ENCODE results near the gene MCTP2. TPM values are rescaled to one million over a fixed set of nuclear protein-coding genes. Genes with fewer than 3 reads are reported as not detected.

MCTP2 gene
- total and polyA plus RNA-seq, 2 of the 13 experiments (the other 11 are each of a cell fraction or from before 2014, with no cell fraction given) = 5.1 to 8.6 TPM

DNA sequence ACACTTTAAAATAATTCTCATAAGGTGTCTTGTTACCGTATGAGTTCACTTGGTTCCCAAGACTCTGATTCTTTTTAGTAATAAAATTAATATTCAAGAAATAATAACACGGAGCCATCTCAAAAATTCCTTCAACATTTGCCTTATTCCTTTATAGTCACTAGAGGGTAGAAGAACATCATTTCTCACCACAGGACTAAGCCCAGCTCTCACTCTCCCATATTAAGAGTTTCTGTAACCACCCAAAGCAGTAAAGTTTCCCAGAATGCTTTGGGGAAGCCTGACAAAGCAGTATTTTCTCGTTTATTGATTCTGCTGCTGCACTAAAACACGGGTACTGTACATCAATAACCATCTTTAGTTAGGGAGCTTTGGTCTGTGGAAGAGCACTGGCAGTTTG is 114.9 kb downstream of the MCTP2 start:
- in situ Hi-C loops (cut with HindIII; ENCODE audit: extremely low pct_ligation_motif_present, low pct_unique_long_range_greater_than_20kb) (no loop called here), intact Hi-C loops (cut with micrococcal nuclease; ENCODE audit: unreplicated experiment) (loop anchor here (2.0 kb wide), 1 partner anchor 47 kb away; no protein-coding TSS in a partner anchor)
- Histone ChIP-seq H3K4me3 (replicated peaks in 1 of 3; ENCODE audit: insufficient read depth in 1 of 3, low read depth in 2 of 3, low read length in 3 of 3) (no peak overlapping the region), H3K36me3 (replicated peaks in 1 of 2; ENCODE audit: control insufficient read depth in 1 of 2, insufficient read depth in 2 of 2, low read length in 2 of 2) (no peaks in the 10 kb centered on the region), H3K4me1 (ENCODE audit: insufficient read depth, low read length) (no peaks in the 10 kb centered on the region), H3K27ac (ENCODE audit: extremely low read length, insufficient read depth, low read length) (no peak overlapping the region), H3K9me3 (ENCODE audit: low read length) (no peaks in the 10 kb centered on the region), H3K9ac (ENCODE audit: insufficient read depth, low read depth, low read length) (no peak overlapping the region), H2AFZ (ENCODE audit: low read length) (no peak overlapping the region), H3K4me2 (ENCODE audit: low read depth, low read length) (no peak overlapping the region), H3K79me2 (ENCODE audit: insufficient read depth, low read length) (no peaks in the 10 kb centered on the region), H3K27me3 (ENCODE audit: control insufficient read depth in 1 of 2, insufficient read depth in 2 of 2, low read length in 2 of 2) (no peaks in the 10 kb centered on the region), H4K20me1 (ENCODE audit: insufficient read depth, low read length) (no peaks in the 10 kb centered on the region)
- POLR2A ChIA-PET = no interaction called here
- no peak for DNase-seq (ENCODE audit: low spot score)
- WGBS (ENCODE audit: low lambda C conversion rate) = 42% methylated on average over 4 of the region's 4 CpGs
- no peak for FAIRE-seq
- CTCF ChIA-PET (ENCODE audit: low intra/inter-chr PET ratio, low total read pairs) = no interaction called here
- no TSS peak for BruUV-seq (replicated peaks)
- no peak for ATAC-seq
- no peak for TF ChIP-seq ZNF562 (CRISPR knock-in tag; IDR thresholded peaks at IDR 0.05; ENCODE audit: borderline replicate concordance)
- TF ChIP-seq RFX5 (IDR thresholded peaks at IDR 0.05; ENCODE audit: low read depth, low read length) = no peak
- TF ChIP-seq, protein P1, sequence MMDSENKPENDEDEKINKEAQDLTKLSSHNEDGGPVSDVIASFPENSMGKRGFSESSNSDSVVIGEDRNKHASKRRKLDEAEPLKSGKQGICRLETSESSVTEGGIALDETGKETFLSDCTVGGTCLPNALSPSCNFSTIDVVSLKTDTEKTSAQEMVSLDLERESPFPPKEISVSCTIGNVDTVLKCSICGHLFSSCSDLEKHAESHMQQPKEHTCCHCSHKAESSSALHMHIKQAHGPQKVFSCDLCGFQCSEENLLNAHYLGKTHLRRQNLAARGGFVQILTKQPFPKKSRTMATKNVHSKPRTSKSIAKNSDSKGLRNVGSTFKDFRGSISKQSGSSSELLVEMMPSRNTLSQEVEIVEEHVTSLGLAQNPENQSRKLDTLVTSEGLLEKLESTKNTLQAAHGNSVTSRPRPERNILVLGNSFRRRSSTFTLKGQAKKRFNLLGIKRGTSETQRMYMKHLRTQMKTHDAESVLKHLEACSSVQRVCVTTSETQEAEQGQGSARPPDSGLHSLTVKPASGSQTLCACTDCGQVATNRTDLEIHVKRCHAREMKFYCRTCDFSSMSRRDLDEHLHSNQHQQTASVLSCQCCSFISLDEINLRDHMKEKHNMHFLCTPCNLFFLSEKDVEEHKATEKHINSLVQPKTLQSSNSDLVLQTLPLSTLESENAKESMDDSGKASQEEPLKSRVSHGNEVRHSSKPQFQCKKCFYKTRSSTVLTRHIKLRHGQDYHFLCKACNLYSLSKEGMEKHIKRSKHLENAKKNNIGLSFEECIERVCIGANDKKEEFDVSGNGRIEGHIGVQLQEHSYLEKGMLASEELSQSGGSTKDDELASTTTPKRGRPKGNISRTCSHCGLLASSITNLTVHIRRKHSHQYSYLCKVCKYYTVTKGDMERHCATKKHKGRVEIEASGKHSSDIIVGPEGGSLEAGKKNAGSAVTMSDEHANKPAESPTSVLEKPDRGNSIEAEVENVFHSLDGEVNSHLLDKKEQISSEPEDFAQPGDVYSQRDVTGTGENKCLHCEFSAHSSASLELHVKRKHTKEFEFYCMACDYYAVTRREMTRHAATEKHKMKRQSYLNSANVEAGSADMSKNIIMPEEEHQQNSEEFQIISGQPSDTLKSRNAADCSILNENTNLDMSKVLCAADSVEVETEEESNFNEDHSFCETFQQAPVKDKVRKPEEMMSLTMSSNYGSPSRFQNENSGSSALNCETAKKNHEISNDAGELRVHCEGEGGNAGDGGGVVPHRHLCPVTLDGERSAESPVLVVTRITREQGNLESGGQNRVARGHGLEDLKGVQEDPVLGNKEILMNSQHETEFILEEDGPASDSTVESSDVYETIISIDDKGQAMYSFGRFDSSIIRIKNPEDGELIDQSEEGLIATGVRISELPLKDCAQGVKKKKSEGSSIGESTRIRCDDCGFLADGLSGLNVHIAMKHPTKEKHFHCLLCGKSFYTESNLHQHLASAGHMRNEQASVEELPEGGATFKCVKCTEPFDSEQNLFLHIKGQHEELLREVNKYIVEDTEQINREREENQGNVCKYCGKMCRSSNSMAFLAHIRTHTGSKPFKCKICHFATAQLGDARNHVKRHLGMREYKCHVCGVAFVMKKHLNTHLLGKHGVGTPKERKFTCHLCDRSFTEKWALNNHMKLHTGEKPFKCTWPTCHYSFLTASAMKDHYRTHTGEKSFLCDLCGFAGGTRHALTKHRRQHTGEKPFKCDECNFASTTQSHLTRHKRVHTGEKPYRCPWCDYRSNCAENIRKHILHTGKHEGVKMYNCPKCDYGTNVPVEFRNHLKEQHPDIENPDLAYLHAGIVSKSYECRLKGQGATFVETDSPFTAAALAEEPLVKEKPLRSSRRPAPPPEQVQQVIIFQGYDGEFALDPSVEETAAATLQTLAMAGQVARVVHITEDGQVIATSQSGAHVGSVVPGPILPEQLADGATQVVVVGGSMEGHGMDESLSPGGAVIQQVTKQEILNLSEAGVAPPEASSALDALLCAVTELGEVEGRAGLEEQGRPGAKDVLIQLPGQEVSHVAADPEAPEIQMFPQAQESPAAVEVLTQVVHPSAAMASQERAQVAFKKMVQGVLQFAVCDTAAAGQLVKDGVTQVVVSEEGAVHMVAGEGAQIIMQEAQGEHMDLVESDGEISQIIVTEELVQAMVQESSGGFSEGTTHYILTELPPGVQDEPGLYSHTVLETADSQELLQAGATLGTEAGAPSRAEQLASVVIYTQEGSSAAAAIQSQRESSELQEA (CRISPR knock-in tag; IDR thresholded peaks at IDR 0.05; ENCODE audit: not compliant biosample characterization) = no peak
- TF ChIP-seq KLF16 (CRISPR knock-in tag; IDR thresholded peaks at IDR 0.05) = no peak
- TF ChIP-seq CHD2 (IDR thresholded peaks at IDR 0.05; ENCODE audit: low read depth, low read length) = no peak
- TF ChIP-seq, protein P2, sequence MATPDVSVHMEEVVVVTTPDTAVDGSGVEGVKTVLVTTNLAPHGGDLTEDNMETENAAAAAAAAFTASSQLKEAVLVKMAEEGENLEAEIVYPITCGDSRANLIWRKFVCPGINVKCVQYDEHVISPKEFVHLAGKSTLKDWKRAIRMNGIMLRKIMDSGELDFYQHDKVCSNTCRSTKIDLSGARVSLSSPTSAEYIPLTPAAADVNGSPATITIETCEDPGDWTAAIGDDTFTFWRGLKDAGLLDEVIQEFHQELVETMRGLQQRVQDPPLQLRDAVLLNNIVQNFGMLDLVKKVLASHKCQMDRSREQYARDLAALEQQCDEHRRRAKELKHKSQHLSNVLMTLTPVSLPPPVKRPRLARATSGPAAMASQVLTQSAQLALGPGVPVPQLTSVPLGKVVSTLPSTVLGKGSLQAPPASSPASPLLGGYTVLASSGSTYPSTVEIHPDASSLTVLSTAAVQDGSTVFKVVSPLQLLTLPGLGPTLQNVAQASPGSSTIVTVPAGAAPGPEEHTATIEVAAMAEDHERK (CRISPR knock-in tag; IDR thresholded peaks at IDR 0.05; ENCODE audit: low read depth) = no peak
- TF ChIP-seq CBX5 (CRISPR knock-in tag; IDR thresholded peaks at IDR 0.05; ENCODE audit: borderline replicate concordance) = no peak
- no peak for TF ChIP-seq SMAD3 (CRISPR knock-in tag; IDR thresholded peaks at IDR 0.05)
- TF ChIP-seq MED8 (CRISPR knock-in tag; IDR thresholded peaks at IDR 0.05; ENCODE audit: insufficient replicate concordance) = no peak
- no peak for TF ChIP-seq ZNF530 (CRISPR knock-in tag; IDR thresholded peaks at IDR 0.05; ENCODE audit: low read depth)
- TF ChIP-seq, protein P3, sequence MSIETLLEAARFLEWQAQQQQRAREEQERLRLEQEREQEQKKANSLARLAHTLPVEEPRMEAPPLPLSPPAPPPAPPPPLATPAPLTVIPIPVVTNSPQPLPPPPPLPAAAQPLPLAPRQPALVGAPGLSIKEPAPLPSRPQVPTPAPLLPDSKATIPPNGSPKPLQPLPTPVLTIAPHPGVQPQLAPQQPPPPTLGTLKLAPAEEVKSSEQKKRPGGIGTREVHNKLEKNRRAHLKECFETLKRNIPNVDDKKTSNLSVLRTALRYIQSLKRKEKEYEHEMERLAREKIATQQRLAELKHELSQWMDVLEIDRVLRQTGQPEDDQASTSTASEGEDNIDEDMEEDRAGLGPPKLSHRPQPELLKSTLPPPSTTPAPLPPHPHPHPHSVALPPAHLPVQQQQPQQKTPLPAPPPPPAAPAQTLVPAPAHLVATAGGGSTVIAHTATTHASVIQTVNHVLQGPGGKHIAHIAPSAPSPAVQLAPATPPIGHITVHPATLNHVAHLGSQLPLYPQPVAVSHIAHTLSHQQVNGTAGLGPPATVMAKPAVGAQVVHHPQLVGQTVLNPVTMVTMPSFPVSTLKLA (IDR thresholded peaks at IDR 0.05) = no peak

Measured in HepG2 (cell line).